OCI-LY7 (cell line): ENCODE data around the gene MSL3B.

Experiments used
- CTCF ChIP-seq: fragments of 200-600 bp; sonication (generic); conservative IDR thresholded peaks from 2 replicates; pipeline ENCODE4 v1.5.1; 2014; ENCODE audit warnings: mild to moderate bottlenecking, antibody characterized with exemption, low read length, moderate library complexity, mixed read lengths
- EZH2phosphoT487 ChIP-seq: fragments of 200-600 bp; sonication (generic); IDR thresholded peaks from 2 replicates; pipeline ENCODE4 v1.6.1; 2018; ENCODE audit warnings: low read depth, borderline replicate concordance, mild to moderate bottlenecking, mixed run types, antibody characterized with exemption, low read length, moderate library complexity, mixed read lengths

DNA sequence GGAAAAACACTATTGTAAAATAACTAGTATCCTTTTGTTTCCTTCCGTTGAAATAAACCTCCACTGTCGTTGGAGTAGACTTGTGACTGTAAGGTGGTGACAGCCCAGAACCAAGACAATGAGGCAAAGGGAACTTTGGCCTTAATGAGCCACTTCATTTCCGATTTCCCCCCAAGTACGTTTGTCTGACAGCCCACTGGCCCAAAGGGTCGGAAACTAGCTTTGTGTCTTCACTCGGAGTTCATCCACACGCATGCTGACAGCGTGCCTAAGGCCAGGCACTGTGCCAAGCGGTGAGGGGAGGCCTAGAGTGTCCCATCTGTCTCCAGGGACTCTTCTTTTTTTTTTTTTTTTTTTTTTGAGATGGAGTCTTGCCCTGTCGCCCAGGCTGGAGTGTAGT is 34.8 kb downstream of the MSL3B start:
- TF ChIP-seq CTCF, result no peak
- no peak for TF ChIP-seq EZH2phosphoT487
